Measurements from ENCODE around the gene RTCB. TPM values are rescaled to one million over a fixed set of nuclear protein-coding genes. Genes with fewer than 3 reads are reported as not detected.

RTCB gene
- polyA plus RNA-seq, 1 experiment: 119 TPM

DNA sequence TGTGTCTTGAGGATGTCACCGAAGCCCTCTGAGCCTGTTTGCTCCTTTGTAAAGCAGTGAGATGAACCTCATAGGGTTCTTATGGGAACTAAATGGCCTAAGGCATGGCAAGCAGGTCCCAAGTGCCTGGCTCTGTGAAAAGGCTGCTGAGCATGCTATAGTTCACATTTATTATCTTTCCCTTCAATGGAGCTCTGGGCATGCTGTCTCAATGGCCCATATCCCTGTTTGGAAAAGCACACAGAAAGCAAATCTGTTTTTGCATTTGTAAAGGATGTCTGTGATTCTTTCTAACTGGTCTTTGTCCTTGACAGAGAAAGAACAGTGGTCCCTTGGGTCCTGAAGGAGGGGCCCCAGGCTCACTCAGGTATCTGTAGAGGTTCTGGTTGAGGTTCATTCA lies 26.4 kb downstream of the RTCB start:
- H3K27me3 ChIP-seq (ENCODE audit: control insufficient read depth, insufficient read depth, low read length): no peaks in the 10 kb centered on the region
- H3K36me3 ChIP-seq (ENCODE audit: control insufficient read depth, insufficient read depth, low read length): peaks cover 8% of the 10 kb centered on the region
- TF ChIP-seq, protein P1, sequence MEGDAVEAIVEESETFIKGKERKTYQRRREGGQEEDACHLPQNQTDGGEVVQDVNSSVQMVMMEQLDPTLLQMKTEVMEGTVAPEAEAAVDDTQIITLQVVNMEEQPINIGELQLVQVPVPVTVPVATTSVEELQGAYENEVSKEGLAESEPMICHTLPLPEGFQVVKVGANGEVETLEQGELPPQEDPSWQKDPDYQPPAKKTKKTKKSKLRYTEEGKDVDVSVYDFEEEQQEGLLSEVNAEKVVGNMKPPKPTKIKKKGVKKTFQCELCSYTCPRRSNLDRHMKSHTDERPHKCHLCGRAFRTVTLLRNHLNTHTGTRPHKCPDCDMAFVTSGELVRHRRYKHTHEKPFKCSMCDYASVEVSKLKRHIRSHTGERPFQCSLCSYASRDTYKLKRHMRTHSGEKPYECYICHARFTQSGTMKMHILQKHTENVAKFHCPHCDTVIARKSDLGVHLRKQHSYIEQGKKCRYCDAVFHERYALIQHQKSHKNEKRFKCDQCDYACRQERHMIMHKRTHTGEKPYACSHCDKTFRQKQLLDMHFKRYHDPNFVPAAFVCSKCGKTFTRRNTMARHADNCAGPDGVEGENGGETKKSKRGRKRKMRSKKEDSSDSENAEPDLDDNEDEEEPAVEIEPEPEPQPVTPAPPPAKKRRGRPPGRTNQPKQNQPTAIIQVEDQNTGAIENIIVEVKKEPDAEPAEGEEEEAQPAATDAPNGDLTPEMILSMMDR (IDR thresholded peaks at IDR 0.05; ENCODE audit: insufficient read depth, low read depth, low read length): no peak
- no peak overlapping the region for H3K4me3 ChIP-seq (ENCODE audit: low read depth, low read length)
- DNase-seq (ENCODE audit: low read depth): no peak
- ChIA-PET CTCF (no interaction called here), POLR2A (no interaction called here)

DNA sequence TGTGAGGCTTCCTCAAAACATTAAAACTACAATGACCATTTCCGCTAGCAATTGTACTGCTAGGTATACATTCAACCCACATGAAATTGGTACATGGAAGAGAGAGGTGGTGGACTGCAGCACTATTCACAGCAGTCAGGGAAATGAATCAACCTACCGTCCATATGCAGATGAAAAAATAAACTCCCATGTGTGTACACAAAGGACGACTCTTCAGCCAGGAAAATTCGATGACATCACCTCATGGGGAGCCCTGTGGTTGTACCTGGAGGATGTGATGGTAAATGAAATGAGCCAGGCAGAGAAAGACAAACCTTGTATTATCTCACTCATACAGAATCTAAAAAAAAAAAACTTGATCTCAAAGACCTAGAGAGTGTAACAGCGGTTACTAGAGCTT lies 31.1 kb downstream of the RTCB start:
- DNase-seq (ENCODE audit: low read depth): no peak
- H3K27me3 ChIP-seq (ENCODE audit: control insufficient read depth, insufficient read depth, low read length): no peaks in the 10 kb centered on the region
- TF ChIP-seq, protein P1 (IDR thresholded peaks at IDR 0.05; ENCODE audit: insufficient read depth, low read depth, low read length): no peak
- peaks cover 1% of the 10 kb centered on the region for H3K36me3 ChIP-seq (ENCODE audit: control insufficient read depth, insufficient read depth, low read length)
- ChIA-PET POLR2A (no interaction called here), CTCF (no interaction called here)
- no peak overlapping the region for H3K4me3 ChIP-seq (ENCODE audit: low read depth, low read length)

DNA sequence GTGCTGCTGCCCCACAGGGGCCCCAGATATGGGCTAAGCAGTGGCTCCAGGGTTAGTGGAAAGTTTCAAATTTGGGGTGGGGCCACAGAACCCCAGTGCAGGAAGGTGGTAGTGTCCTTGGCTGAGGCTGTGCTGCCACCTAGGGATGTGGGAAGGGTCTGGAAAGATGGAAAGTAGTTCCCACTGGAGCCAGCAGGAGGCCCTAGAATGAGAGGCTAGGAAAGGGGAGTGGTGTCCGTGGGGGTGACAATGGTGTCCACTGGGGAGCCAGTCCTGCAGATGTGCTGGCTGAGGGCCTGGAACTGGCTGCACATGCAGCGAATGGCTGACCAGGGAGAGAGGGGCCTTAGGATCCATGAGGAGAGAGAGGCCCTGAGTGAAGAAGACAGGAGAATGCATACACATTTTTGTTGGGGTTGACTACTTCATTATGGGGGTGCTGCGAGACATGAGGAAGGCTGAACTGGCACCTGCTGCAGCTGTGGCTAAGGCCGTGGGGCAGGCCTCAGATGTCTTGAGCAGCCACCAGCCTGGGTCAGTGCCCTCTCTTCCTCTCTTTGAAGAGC lies 33.3 kb downstream of the RTCB start:
- CTCF ChIA-PET: interaction anchor here (0.6 to 2.1 kb wide), 3 partner anchors 8 to 525 kb away, joined by 3 to 8 read pairs (median 4); no protein-coding TSS in a partner anchor

DNA sequence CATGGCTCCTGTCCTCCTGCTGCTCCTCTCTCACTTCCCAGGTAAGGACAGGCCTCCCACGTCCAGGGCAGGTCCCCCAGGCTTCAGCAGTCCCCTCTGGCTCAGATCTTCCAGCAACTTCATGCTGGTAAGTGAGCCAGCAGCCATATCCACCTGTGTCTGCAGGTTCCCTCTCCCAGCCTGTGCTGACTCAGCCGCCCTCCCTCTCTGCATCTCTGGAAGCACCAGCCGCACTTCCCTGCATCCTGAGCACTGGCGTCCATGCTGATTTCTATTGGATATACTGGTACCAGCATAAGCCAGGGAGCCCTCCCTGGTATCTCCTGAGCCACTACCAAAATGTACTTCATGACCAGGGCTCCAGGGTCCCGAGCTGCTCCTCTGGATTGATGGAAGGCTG lies 35.4 kb downstream of the RTCB start:
- H3K36me3 ChIP-seq (ENCODE audit: control insufficient read depth, insufficient read depth, low read length): no peaks in the 10 kb centered on the region; the same call in 1 of the 2 replicates
- ChIA-PET CTCF (no interaction called here), POLR2A (no interaction called here)
- DNase-seq (ENCODE audit: low read depth): no peak
- H3K4me3 ChIP-seq (ENCODE audit: low read depth, low read length): no peak overlapping the region
- no peaks in the 10 kb centered on the region for H3K27me3 ChIP-seq (ENCODE audit: control insufficient read depth, insufficient read depth, low read length)
- TF ChIP-seq, protein P1 (IDR thresholded peaks at IDR 0.05; ENCODE audit: insufficient read depth, low read depth, low read length): no peak

More for the DNA sequence above, 33.3 kb downstream of the RTCB start:
- Histone ChIP-seq H3K36me3 (ENCODE audit: control insufficient read depth, insufficient read depth, low read length) (no peaks in the 10 kb centered on the region; the same call in 1 of the 2 replicates), H3K27me3 (ENCODE audit: control insufficient read depth, insufficient read depth, low read length) (no peaks in the 10 kb centered on the region), H3K4me3 (ENCODE audit: low read depth, low read length) (no peak overlapping the region)
- POLR2A ChIA-PET: no interaction called here
- TF ChIP-seq, protein P1 (IDR thresholded peaks at IDR 0.05; ENCODE audit: insufficient read depth, low read depth, low read length): peak; percentile 52
- no peak for DNase-seq (ENCODE audit: low read depth)

DNA sequence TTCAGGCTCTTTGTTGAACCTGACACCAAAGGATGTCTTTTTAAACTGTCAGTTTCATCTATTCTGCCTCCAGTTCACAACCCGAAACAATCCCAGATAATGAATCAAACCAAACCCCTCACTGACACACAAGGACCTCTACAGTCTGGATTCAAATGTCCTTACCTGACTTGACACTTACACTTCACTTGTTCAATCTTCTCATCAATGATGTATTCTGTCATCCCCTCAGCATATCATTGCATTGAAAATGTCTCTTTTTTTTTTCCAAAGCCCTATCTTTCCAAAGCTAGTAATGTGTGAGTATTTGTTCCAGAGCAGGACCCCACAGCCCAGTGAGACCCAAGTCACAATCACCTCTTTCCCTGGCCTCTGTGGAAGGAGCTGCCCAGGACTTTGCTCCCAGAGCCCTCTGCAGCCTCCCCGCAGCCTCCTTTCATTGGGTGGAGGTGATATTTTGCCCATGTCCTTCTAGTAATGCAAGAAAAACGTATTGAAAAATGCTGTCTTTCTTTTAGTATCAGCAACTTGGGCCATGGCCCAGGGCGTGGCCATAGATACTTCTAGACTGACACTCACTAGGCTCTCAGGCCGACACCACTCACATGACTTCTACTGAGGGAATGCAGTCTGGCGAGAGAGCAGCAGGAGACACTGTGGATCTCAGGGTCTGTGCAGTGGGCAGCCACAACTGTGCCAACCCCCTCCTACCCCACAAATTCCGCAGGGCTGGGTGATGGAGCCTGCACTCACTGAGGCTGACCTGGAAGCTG lies 36.2 kb downstream of the RTCB start:
- H3K4me3 ChIP-seq (ENCODE audit: low read depth, low read length): no peak overlapping the region
- no peak for DNase-seq (ENCODE audit: low read depth)
- ChIA-PET CTCF (no interaction called here), POLR2A (no interaction called here)
- H3K27me3 ChIP-seq (ENCODE audit: control insufficient read depth, insufficient read depth, low read length): no peaks in the 10 kb centered on the region
- TF ChIP-seq, protein P1 (IDR thresholded peaks at IDR 0.05; ENCODE audit: insufficient read depth, low read depth, low read length): no peak
- H3K36me3 ChIP-seq (ENCODE audit: control insufficient read depth, insufficient read depth, low read length): no peaks in the 10 kb centered on the region; the same call in 1 of the 2 replicates
